Stomach (tissue), 9 donors: Measurements from ENCODE around the gene ETF1. TPM values are rescaled to one million over a fixed set of nuclear protein-coding genes. Genes with fewer than 3 reads are reported as not detected.

ENCODE experiments used
- DNase-seq, 2 donors: peaks; one replicate each; pipeline versions ENCODE4 v3.0.0 to v3.0.0-alpha.2; 2013 to 2019
- H3K27ac ChIP-seq, 5 donors: fragments of 200-600 bp in 4 of 5; sonication (generic) in 4 of 5; one replicate each; pipeline ENCODE4 v1.5.1; 2013 to 2019; ENCODE audit warnings: mild to moderate bottlenecking in 1 of 5, moderate library complexity in 1 of 5
- H3K27me3 ChIP-seq, 3 donors: fragments of 200-600 bp; sonication (generic); one replicate each; pipeline ENCODE4 v1.5.1; 2017 to 2019; ENCODE audit warnings: mixed run types in 1 of 3
- H3K36me3 ChIP-seq, 4 donors: fragments of 200-600 bp; sonication (generic); 1 replicate in 3 of 4; 2 replicates in 1 of 4; pipeline ENCODE4 v1.5.1; 2016 to 2019
- H3K4me1 ChIP-seq, 4 donors: fragments of 200-600 bp; sonication (generic); one replicate each; pipeline ENCODE4 v1.5.1; 2016 to 2019
- H3K4me3 ChIP-seq, 4 donors: fragments of 200-600 bp; sonication (generic) in 3 of 4; one replicate each; pipeline ENCODE4 v1.5.1; 2016 to 2019; ENCODE audit warnings: mild to moderate bottlenecking in 1 of 4
- H3K9me3 ChIP-seq, 4 donors: fragments of 200-600 bp; sonication (generic); one replicate each; pipeline ENCODE4 v1.5.1; 2016 to 2019
- EP300 ChIP-seq: sonication (generic); formaldehyde crosslinking; IDR thresholded peaks from one replicate; pipeline ENCODE4 v1.6.1; 2017; ENCODE audit warnings: antibody characterized with exemption
- POLR2A ChIP-seq, 4 donors: fragments of 450-650 bp; IDR thresholded peaks; one replicate each; pipeline ENCODE4 v1.6.1; 2016; ENCODE audit warnings: antibody characterized with exemption in 4 of 4, control low read depth in 2 of 4, mild to moderate bottlenecking in 1 of 4, moderate library complexity in 1 of 4
- POLR2AphosphoS5 ChIP-seq, 3 donors: sonication (generic); formaldehyde crosslinking; IDR thresholded peaks; one replicate each; pipeline ENCODE4 v1.6.1; 2016; ENCODE audit warnings: antibody characterized with exemption in 3 of 3
- WGBS, 5 donors: extraction: QIAGEN DNeasy Blood & Tissue Kit in 3 of 5; methylation state at CpG; one replicate each; pipeline versions ENCODE4 v1.1.5 to v1.1.7; 2013 to 2018; 5-methylcytosine and 5-hydroxymethylcytosine counted together
- intact Hi-C: fragments of 100-400 bp; cut with DNase I; formaldehyde crosslinking; loops from one replicate; pipeline ENCODE4 v1.15.1; 2023; ENCODE audit warnings: low total_unique reads
- polyA plus RNA-seq, 3 donors: library from polyadenylated mRNA; stranded (reverse); fragments of 200-250 nt; gene quantifications; one replicate each; pipeline ENCODE4 v1.2.3, GENCODE V29; 2013
- total RNA-seq, 5 donors: library from RNA; depleted of rRNA; stranded (reverse); fragments of >200 nt; gene quantifications; one replicate each; pipeline versions ENCODE4 v1.1.0 to v1.2.3, GENCODE V29; 2014 to 2016
- TF ChIP-seq, protein P1 (sequence below), 7 experiments: fragments of 450-650 bp in 4 of 7; fragments of 200-600 bp in 3 of 7; sonication (generic) in 3 of 7; IDR thresholded peaks; one replicate each; pipeline ENCODE4 v1.5.1; 2016 to 2019; ENCODE audit warnings: antibody characterized with exemption in 7 of 7, control low read depth in 2 of 7, mild to moderate bottlenecking in 1 of 7
- donor health status: healthy with polysubstance abuse.
- donor health status: Bipolar disorder and iron deficiency.
- donor health status: healthy.

The ETF1 gene
- total and polyA plus RNA-seq, 8 donors = 9.0 to 119 (median 51.0) TPM

DNA sequence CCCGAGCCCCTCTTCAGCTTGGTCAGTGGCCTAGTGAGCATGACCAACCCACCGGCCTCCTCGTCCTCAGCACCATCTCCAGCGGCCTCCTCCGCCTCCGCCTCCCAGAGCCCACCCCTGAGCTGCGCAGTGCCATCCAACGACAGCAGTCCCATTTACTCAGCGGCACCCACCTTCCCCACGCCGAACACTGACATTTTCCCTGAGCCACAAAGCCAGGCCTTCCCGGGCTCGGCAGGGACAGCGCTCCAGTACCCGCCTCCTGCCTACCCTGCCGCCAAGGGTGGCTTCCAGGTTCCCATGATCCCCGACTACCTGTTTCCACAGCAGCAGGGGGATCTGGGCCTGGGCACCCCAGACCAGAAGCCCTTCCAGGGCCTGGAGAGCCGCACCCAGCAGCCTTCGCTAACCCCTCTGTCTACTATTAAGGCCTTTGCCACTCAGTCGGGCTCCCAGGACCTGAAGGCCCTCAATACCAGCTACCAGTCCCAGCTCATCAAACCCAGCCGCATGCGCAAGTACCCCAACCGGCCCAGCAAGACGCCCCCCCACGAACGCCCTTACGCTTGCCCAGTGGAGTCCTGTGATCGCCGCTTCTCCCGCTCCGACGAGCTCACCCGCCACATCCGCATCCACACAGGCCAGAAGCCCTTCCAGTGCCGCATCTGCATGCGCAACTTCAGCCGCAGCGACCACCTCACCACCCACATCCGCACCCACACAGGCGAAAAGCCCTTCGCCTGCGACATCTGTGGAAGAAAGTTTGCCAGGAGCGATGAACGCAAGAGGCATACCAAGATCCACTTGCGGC, 75.9 kb downstream of the ETF1 start:
- H3K4me3 ChIP-seq = peak overlapping the region; percentile 83 to 90 (median 88)
- intact Hi-C loops = no loop called here
- no peaks in the 10 kb centered on the region for H3K9me3 ChIP-seq
- peaks cover 0 to 18% (median 13%) of the 10 kb centered on the region in 4 donors for H3K36me3 ChIP-seq
- no peaks in the 10 kb centered on the region for H3K27me3 ChIP-seq
- TF ChIP-seq EP300 (no peak), POLR2AphosphoS5 (IDR thresholded peaks at IDR 0.05) (peak in 2 of 3 donors; percentile 74 to 96), POLR2A (IDR thresholded peaks at IDR 0.05) (peak in 1 of 4 donors; percentile 11)
- TF ChIP-seq, protein P1, sequence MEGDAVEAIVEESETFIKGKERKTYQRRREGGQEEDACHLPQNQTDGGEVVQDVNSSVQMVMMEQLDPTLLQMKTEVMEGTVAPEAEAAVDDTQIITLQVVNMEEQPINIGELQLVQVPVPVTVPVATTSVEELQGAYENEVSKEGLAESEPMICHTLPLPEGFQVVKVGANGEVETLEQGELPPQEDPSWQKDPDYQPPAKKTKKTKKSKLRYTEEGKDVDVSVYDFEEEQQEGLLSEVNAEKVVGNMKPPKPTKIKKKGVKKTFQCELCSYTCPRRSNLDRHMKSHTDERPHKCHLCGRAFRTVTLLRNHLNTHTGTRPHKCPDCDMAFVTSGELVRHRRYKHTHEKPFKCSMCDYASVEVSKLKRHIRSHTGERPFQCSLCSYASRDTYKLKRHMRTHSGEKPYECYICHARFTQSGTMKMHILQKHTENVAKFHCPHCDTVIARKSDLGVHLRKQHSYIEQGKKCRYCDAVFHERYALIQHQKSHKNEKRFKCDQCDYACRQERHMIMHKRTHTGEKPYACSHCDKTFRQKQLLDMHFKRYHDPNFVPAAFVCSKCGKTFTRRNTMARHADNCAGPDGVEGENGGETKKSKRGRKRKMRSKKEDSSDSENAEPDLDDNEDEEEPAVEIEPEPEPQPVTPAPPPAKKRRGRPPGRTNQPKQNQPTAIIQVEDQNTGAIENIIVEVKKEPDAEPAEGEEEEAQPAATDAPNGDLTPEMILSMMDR (IDR thresholded peaks at IDR 0.05) = no peak
- DNase-seq = peak; percentile 48 to 52
- peaks cover 11 to 36% (median 35%) of the 10 kb centered on the region in 4 donors for H3K4me1 ChIP-seq
- H3K27ac ChIP-seq = peak overlapping the region in 3 of 5 donors; percentile 95 to 98 (median 97)
- whole genome bisulfite sequencing, 5 donors = 89 to 94% (median 94%) methylated on average over 45 of the region's 45 CpGs

DNA sequence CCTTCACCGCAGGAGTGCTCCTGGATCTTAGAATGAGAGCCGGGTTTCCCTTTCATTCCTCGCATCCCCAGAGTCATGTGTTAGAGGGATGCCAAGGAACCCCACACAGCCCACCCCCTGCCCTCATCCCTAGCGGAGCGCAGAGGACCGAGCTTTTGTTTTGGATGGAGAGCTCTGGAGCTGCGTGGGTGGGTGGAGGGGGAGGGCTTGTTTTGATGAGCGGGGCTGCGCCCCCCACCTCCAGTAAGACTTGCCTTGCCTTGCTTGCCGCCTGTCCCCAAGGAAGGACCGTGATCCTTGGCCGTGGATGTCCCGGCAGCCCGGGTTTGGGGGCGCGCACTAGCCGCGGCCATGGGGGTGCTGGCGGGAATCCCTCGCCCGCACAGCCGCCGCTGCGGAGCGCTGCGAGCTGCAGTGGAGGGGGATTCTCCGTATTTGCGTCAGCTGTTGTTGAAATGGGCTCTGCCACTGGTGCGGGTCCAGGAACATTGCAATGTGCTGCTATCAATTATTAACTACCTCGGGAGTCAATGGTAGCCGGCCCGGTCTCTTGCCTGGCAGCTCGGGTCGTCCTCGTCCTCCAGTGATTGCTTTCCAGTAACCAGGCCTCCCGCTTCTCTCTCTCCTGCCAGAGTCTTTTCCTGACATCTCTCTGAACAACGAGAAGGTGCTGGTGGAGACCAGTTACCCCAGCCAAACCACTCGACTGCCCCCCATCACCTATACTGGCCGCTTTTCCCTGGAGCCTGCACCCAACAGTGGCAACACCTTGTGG, 76.7 kb downstream of the ETF1 start:
- peak; percentile 75 to 78 for DNase-seq
- H3K27ac ChIP-seq = peak overlapping the region in 4 of 5 donors; percentile 95 to 99 (median 98)
- H3K9me3 ChIP-seq = no peaks in the 10 kb centered on the region
- no peak for TF ChIP-seq EP300
- no peak for TF ChIP-seq POLR2A (IDR thresholded peaks at IDR 0.05)
- TF ChIP-seq, protein P1 (IDR thresholded peaks at IDR 0.05) = no peak
- peak in 2 of 3 donors; percentile 36 to 63 for TF ChIP-seq POLR2AphosphoS5 (IDR thresholded peaks at IDR 0.05)
- peaks cover 0 to 18% (median 13%) of the 10 kb centered on the region in 4 donors for H3K36me3 ChIP-seq
- intact Hi-C loops = no loop called here
- H3K4me3 ChIP-seq = peak overlapping the region; percentile 83 to 90 (median 88)
- H3K4me1 ChIP-seq = peaks cover 11 to 36% (median 35%) of the 10 kb centered on the region in 4 donors
- H3K27me3 ChIP-seq = no peaks in the 10 kb centered on the region
- 6 to 12% (median 10%) methylated on average over 37 to 39 of the region's 39 CpGs for WGBS, 5 donors

DNA sequence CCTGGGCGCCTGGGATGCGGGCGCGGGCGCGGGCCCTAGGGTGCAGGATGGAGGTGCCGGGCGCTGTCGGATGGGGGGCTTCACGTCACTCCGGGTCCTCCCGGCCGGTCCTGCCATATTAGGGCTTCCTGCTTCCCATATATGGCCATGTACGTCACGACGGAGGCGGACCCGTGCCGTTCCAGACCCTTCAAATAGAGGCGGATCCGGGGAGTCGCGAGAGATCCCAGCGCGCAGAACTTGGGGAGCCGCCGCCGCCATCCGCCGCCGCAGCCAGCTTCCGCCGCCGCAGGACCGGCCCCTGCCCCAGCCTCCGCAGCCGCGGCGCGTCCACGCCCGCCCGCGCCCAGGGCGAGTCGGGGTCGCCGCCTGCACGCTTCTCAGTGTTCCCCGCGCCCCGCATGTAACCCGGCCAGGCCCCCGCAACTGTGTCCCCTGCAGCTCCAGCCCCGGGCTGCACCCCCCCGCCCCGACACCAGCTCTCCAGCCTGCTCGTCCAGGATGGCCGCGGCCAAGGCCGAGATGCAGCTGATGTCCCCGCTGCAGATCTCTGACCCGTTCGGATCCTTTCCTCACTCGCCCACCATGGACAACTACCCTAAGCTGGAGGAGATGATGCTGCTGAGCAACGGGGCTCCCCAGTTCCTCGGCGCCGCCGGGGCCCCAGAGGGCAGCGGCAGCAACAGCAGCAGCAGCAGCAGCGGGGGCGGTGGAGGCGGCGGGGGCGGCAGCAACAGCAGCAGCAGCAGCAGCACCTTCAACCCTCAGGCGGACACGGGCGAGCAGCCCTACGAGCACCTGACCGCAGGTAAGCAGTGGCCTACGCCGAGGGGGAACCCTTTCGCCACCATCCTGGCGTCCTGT, 77.5 kb downstream of the ETF1 start, which contains the start of gene EGR1:
Gene EGR1 (plus strand): TSS at position 219 of the 864 bp plus-strand sequence. CDS start 283 bp downstream, at position 502.
- H3K27ac ChIP-seq = peak within 1 kb of the TSS; percentile 95 to 99 (median 98)
- peak within 1 kb of the TSS; percentile 83 to 90 (median 88) for H3K4me3 ChIP-seq
- intact Hi-C loops = no loop called here
- H3K4me1 ChIP-seq = peaks cover 11 to 36% (median 36%) of the 10 kb centered on the region in 4 donors
- no peaks in the 10 kb centered on the region for H3K9me3 ChIP-seq
- TF ChIP-seq, protein P1 (IDR thresholded peaks at IDR 0.05) = no peak
- TF ChIP-seq POLR2AphosphoS5 (IDR thresholded peaks at IDR 0.05) (peak; percentile 48 to 98 (median 98)), POLR2A (IDR thresholded peaks at IDR 0.05) (peak in 2 of 4 donors; percentile 44 to 64), EP300 (no peak)
- peaks cover 0 to 18% (median 13%) of the 10 kb centered on the region in 4 donors for H3K36me3 ChIP-seq
- 0% methylated on average over 14 to 85 of the region's 85 CpGs for WGBS, 5 donors
- H3K27me3 ChIP-seq = no peaks in the 10 kb centered on the region
- DNase-seq = peak; percentile 95 to 98
